NCI-H748 (cell line): ENCODE data around the gene CSPG4.

Experiments
- DNase-seq: peaks from one replicate; lab custom pipeline; 2025; ENCODE audit not compliant: unreplicated experiment; lab: John Stamatoyannopoulos, UW

The CSPG4 gene

GRCh38 chr15:75651810-75652543 is 60.7 kb downstream of the CSPG4 start:
- DNase-seq, result no peak

DNA sequence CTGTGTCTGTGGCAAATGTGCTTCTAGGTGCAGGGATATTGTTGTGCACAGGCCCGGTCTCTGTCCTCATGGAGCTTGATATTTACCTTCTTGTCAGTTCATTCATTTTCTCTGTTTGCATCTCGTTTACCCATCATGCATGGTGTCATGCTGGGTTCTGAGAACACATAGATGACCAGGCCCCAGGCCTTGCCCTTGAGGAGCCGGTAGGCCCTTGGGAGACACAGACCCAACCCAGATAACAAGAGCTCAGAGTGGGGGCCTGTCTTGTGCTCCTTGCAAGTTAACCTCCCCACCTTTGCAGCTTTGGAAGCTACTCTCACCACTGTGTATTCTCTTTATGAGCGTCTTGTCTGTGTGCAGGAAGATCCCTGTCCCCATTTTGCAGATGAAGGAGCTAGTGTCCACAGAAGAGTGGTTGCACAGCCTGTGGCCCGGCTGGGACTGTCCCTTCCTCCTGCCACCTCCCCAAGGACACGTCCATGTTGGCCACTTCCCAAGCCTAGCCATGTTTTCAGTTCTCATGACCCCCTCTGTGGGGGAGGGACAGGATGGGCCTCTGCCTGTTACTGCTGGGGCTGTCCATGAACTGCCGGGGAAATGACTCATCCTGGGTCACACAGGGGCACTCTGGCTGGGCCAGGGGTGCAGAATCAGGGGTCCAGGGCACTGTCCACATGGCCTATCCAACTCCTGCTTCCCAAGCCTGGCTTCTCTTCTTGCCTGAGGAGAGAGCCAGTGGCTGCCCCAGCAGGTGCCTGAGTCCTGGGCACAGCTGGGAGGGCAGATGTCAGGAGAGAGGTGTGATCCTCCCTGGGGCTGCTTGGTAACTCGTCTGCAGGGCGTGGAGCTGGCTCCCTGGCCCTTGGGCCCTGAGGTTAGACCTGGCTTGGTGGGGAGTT is 61.5 kb downstream of the CSPG4 start:
- no peak for DNase-seq

- no peak for DNase-seq
These were observed 62.8 kb downstream of the CSPG4 start for GRCh38 chr15:75649848-75650247.

DNA sequence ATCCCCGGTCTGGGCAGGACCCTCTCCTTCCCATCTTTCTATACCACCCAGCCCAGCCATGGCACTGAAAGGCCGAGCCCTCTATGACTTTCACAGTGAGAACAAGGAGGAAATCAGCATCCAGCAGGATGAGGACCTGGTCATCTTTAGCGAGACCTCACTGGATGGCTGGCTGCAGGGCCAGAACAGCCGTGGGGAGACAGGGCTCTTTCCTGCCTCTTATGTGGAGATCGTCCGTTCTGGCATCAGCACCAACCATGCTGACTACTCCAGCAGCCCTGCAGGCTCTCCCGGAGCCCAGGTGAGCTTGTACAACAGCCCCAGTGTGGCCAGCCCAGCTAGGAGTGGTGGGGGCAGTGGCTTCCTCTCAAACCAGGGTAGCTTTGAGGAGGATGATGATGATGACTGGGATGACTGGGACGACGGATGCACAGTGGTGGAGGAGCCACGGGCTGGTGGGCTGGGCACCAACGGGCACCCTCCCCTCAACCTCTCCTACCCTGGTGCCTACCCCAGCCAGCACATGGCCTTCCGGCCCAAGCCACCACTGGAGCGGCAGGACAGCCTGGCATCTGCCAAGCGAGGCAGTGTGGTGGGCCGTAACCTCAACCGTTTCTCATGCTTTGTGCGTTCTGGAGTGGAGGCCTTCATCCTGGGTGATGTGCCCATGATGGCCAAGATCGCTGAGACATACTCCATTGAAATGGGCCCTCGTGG is 63.4 kb downstream of the CSPG4 start:
- no peak for DNase-seq

GRCh38 chr15:75648156-75649000 is 64.3 kb downstream of the CSPG4 start:
- peak; percentile 39 for DNase-seq

DNA sequence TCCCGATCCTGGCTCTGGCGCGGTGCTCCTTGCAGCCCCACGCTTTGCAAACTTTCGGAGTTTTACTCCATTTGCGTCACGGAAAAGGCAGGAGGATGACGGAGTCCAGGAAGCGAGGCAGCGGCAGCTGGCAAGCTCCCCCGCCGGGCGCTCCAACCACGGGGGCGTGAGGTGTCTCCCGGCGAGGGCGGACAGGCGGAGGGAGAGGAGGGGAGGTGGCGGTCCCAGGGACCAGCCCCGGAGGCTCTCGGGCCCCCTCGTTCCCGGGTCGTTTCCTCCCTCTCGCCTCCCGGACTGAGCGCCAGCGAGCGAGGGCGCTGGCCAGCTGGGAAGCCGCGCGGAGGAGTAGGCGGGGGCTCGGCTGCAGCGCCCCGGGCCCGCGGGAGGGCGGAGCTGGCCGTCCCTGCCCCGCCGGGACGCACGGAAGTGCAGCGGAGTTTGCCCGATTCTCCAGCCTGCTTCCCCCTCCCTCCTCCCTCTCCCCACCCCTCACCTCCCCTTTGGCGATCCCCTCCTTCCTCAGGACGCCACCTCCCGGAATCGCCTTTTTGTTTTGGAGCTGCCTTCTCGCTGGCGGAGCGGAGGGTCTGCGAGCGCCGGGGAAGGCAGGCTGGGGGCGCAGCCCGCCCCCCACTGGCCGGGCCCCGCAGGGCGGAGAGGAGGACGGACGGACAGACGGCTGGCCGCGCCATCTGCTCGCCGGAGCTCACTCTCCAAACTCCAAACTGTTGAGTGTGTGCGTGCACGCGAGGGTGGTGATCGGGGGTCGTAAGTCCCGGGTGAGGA is 65.1 kb downstream of the CSPG4 start, which contains the start of gene SNX33:
SNX33 (plus strand) TSS at position 543 of the 786 bp plus-strand sequence. CDS start 1,191 bp downstream, outside the sequence.
- peak; percentile 57 for DNase-seq

GRCh38 chr15:75646944-75647364 is 65.7 kb downstream of the CSPG4 start:
- peak; percentile 36 for DNase-seq

- DNase-seq, result no peak
These were observed 66.3 kb downstream of the CSPG4 start for GRCh38 chr15:75646112-75646943.

- no peak for DNase-seq
These were observed 68.3 kb downstream of the CSPG4 start for GRCh38 chr15:75644376-75644775.

- DNase-seq, result no peak
These were observed 71.0 kb downstream of the CSPG4 start for GRCh38 chr15:75641603-75642002.

GRCh38 chr15:75641179-75641503 is 71.5 kb downstream of the CSPG4 start:
- DNase-seq, result no peak

DNA sequence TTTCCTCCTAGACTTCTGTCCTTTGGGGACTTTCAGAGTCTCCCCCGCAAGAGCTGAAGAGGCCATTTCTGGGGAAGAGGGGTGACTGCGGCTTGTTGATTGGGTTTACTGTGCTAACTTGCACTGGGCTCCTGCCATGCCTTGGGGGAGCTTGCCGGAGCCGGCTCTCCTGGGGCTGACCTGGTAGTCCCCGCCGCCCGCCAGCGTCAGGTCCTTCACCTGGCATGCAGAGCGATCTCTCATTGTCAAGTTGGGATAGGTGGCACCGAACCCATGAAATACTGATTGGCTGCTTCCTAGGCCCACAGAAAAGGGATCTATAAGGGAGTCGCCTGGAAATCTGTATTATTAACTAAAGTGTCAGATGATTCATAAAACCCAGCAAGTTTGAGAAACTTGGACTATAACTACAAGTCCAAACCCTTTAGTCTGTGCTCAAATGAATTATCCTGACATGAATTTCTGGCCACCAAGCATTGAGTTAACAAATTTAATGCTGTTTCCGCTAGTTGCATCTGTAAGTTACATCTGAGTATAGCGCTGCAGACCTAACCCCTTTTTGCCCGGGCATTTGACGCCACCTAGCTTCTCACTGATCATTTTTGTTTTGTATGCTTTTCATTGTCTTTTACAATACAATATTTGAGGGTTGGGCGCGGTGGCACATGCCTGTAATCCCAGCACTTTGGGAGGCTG is 72.0 kb downstream of the CSPG4 start:
- DNase-seq, result peak; percentile 81

GRCh38 chr15:75639709-75640482 is 72.8 kb downstream of the CSPG4 start, which contains the start of gene IMP3:
Gene IMP3, minus strand, starts transcription at chr15:75640224. Its CDS starts 56 bp downstream, at chr15:75640168.
- peak; percentile 97 for DNase-seq

DNA sequence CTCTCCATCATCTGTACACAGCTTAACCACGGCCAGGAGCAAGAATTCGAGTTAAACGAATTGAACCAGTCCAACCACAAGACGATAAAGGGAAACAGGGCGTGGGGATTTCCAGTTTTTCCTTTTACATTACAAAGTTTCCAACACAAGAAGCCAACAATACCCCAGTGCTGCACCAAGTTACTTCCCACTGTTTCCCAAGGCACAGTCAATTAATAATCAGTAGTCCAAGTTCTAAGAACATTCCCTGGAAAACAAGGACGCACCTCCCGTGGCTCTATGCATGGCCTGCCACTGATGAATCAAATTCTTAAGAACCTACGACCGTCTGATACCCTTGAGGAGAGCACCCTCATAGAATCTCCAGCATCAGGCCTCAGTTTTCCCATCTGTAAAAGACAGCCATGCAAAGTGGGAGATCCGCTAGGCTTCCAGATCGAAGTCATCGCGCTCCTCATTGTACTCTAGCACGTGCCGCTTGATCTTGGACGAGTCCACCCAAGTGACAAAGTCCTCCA is 73.4 kb downstream of the CSPG4 start:
- no peak for DNase-seq

- no peak for DNase-seq
These were observed 75.2 kb downstream of the CSPG4 start for GRCh38 chr15:75637245-75638009.

- DNase-seq, result no peak
These were observed 76.6 kb downstream of the CSPG4 start for GRCh38 chr15:75636026-75636425.
